GM18508 (cell line): ENCODE data around the gene CLEC4M.
"Not testable (repeated sequence)": the region's sequence is repeated elsewhere in the genome, so short reads cannot be mapped to it uniquely, and the experiment has no call there.

Experiments
- ATAC-seq: cut with Tn5 transposase; IDR thresholded peaks from one replicate; pipeline ENCODE4 v1.9.1; 2021; ENCODE audit warnings: moderate number of reproducible peaks; ENCODE audit not compliant: insufficient read depth, unreplicated experiment

CLEC4M gene

DNA sequence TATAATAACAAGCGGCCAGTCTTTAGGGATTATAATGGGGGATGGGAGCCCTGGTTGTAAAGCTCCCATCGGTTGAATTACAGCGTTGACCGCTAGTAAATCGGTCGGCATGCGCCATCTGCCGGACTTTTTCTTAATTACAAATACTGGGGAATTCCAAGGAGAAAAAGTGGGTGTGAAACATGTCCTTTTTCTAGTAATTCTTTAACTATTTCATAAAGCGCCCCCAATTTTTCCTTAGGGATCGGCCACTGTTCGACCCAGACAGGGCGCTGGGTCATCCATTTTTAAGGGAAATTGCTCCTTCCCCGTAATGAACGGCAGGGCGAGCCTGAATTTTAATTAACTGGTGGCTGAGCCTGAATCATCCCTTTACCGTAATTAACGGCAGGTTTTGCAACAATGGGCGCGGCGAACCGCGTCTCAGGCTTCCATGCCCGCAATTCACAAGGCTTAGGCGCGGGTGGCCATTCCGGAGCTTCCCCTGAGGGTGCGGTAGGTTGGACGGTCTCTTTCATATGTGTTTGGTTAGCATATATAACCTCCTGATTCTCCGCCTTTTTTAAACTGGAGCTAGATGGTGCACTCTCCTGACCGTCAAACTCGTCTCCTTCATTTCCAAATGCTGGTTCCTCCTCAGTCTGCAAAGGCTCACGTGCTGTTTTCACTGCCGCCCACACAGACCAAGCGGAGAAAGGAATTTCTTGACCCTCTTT is 36.8 kb downstream of the CLEC4M start:
- ATAC-seq, result no peak

DNA sequence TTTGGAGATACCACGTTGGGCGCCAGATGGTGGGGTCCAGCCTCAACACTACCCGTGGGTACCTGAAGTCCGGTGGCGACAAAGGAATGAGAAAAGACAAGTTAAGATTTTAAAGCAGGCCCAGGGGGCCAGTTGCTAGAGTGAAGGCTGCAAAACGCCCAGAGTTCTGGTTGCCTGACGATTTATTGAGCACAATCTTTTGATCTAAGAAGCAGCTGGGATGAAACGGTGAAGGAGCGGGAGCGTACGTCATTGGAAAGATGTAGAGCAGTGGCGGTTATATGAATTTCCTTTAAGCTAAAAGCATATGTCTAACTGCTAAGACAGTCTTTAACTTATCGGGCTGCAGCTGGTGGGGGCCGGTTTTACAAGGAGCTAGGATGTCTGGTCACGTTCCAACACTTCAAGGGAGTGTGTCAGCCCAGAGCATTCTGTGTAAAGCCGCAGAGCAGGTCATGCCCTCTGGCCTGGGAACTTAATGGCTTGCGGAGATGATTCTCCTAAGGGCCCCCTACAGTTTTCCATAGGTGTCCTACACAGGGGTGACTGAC is 38.1 kb downstream of the CLEC4M start:
- no peak for ATAC-seq

DNA sequence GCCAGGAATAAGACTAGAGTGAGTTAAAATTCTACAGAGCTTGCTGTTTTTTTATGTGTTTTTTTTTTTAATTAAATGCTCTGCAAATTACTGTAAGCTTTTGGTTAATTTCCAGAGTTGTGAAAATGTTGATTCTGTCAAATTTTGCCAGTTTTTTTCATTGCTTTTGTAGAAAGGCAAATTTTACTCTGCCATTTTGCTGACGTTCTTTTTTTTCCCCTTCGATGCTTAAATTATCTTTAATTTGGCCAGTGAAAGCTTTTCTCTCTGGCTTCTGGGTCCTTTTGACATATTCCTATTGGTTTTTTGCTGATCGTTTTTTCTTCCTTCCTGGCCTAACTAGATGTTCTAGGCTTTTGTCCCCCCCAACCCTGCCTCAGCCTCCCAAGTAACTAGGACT is 43.2 kb downstream of the CLEC4M start:
- ATAC-seq, result no peak

DNA sequence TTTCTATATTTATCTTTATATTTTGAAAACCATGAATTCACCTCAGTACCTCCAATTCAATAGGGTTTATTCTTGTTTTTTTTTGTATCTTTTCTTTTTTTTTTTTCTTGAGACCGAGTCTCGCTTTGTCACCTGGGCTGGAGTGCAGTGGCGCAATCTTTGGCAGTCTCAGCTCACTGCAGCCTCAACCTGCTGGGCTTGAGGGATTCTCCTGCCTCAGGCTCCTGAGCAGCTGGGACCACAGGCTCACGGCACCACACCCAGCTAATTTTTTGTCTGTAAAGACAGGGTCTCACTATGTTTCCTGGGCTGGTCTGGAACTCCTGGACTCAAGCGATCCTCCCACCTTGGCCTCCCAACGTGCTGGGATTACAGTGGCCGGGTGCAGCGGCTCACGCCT is 43.8 kb downstream of the CLEC4M start:
- ATAC-seq, result no peak

DNA sequence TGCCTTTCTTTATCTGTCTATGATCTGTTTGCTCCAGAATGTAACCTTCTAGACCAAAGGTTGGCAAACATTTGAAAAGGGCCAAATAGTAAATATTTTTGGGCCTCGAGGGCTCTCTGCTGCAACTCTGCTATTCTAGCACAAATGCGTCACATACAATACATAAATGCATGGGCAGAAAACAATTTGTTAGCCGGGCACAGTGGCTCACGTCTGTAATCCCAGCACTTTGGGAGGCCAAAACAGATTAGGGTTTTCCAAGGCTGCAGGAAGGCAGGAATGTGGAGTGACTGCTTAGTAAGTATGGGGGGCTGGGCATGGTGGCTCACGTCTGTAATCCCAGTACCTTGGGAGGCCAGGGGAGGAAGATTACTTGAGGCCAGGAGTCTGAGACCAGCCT is 45.1 kb downstream of the CLEC4M start:
- ATAC-seq, result no peak

DNA sequence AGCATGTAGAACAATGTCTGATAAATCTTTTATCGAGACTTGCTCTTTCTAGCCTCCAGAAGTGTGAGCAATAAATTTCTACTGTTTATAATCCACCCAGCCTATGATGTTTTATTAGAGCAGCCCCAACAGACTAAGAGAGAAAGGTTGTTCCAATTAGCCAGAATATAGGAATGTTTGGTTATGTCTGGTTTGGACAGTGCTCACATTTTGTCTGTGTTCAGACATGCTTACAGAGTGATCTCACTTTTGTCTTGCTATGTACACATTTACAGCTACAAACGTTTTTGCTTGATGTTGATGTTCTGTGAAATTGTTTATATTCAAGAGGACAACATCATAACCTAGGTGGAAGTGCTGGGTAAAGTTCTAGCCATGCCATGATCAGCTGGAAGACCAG is 48.9 kb downstream of the CLEC4M start:
- ATAC-seq, result no peak

DNA sequence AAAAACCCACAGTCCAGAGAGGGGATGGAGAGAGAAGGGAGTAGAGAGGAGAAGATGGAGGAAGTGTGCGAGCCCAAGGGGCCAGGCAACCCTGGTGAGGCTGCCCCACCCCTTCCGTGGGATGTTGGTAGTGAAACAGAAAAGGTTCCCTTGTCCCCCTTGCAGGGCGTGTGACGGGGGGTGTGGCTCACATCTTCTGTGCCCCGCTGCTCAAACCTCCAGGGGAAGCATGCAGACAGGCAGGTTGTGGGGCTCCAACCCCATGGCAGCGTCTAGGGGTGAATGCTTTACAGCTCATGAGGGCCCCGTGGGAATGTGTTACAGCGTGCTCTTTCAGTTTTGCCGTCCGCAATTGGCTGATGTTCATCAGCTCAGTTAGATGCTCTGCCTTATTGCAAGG is 52.3 kb downstream of the CLEC4M start:
- no peak for ATAC-seq

DNA sequence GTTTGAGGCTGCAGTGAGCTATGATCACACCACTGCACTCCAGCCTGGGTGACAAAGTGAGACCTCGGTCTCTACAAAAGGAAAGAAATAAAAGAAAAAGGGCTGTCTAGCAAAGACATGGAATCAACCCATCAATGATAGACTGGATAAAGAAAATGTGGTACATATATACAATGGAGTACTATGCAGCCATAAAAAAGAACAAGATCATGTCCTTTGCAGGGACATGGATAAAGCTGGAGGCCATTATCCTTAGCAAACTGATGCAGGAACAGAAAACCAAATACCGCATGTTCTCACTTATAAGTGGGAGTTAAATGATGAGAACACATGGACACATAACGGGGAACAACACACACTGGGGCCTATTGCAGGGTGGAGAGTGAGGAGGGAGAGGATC is 53.0 kb downstream of the CLEC4M start:
- ATAC-seq, result not testable (repeated sequence)

DNA sequence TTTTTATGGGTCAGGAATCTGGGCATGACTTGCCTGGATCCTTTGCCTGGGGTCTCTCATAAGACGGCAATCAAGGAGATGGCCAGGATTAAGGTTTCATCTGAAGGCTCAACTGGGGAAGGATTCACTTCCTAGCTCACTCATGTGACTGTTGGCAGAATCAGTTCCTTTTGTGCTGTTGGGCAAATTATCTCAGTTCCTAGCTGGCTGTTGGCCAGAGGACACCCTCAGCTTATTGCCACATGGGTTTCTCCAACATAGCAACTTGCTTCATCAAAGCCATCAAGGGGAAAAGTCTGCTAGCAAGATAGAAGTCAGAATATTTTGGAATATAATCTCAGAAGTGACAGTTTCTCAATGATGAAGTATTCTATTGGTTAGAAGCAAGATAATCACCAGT is 54.8 kb downstream of the CLEC4M start:
- no peak for ATAC-seq

DNA sequence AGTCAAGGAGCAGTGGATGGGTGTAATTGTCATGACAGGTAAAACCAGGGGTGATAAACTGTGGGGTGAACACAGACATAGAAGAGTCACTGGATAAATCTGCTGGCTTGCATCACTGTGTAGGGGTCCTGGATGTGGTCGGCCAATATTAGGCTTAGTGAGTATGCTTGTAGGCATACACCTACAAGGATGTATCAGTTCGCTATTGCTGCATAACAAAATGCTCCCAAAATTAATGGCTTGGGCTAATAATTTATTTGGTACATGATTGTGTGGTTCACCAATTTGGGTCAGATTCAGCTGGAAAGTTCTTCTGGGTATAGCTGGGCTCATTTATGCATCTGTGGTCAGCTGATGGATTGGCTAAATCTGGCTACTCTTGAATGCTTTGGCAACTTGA is 55.8 kb downstream of the CLEC4M start:
- no peak for ATAC-seq
